Stimulated activated naive CD8-positive, alpha-beta T cell treated with anti-CD3 and anti-CD28 coated beads, Interleukin-15, Interleukin-2, amounts not matched to agents 100 ng/mL and 50 ng/mL, for 24 hours (primary cell): ENCODE measurements around the gene TSEN54.
A peak's percentile ranks its signal among the peaks of the same experiment; 100 is the strongest.
"Not testable (repeated sequence)": the region's sequence is repeated elsewhere in the genome, so short reads cannot be mapped to it uniquely, and the experiment has no call there.

Source experiments
- H3K27ac Mint-ChIP-seq: one replicate; pipeline ENCODE4 v1.8.0; 2021; ENCODE audit warnings: mild to moderate bottlenecking, mixed read lengths
- H3K27me3 Mint-ChIP-seq: one replicate; pipeline ENCODE4 v1.8.0; 2021; ENCODE audit warnings: mixed read lengths
- H3K36me3 Mint-ChIP-seq: one replicate; pipeline ENCODE4 v1.8.0; 2021; ENCODE audit warnings: low read depth, mixed read lengths
- H3K4me1 Mint-ChIP-seq: one replicate; pipeline ENCODE4 v1.8.0; 2021; ENCODE audit warnings: low read depth, mixed read lengths
- H3K4me3 Mint-ChIP-seq: one replicate; pipeline ENCODE4 v1.8.0; 2021; ENCODE audit warnings: mild to moderate bottlenecking, mixed read lengths
- H3K9me3 Mint-ChIP-seq: one replicate; pipeline ENCODE4 v1.8.0; 2021; ENCODE audit warnings: mixed read lengths

Gene TSEN54

GRCh38 chr17:75516255-75516618, at the start of gene TSEN54:
TSS of gene TSEN54 (plus strand) at chr17:75516528. CDS start at chr17:75516561, 33 bp downstream.
- Mint-ChIP-seq H3K4me1 (peaks cover 19% of the 10 kb centered on the region), H3K9me3 (no peaks in the 10 kb centered on the region), H3K36me3 (peaks cover 22% of the 10 kb centered on the region), H3K4me3 (peak within 1 kb of the TSS; percentile 90), H3K27ac (peak within 1 kb of the TSS; percentile 55), H3K27me3 (no peaks in the 10 kb centered on the region)

GRCh38 chr17:75468291-75468754, 48.0 kb upstream of the TSEN54 start:
- H3K27me3 Mint-ChIP-seq, result no peaks in the 10 kb centered on the region
- peaks cover 8% of the 10 kb centered on the region for H3K36me3 Mint-ChIP-seq
- no peak overlapping the region for H3K27ac Mint-ChIP-seq
- no peak overlapping the region for H3K4me3 Mint-ChIP-seq
- H3K9me3 Mint-ChIP-seq, result no peaks in the 10 kb centered on the region
- H3K4me1 Mint-ChIP-seq, result peaks cover 4% of the 10 kb centered on the region

GRCh38 chr17:75468779-75469373, 47.5 kb upstream of the TSEN54 start:
- H3K9me3 Mint-ChIP-seq, result no peaks in the 10 kb centered on the region
- peaks cover 3% of the 10 kb centered on the region for H3K4me1 Mint-ChIP-seq
- H3K27ac Mint-ChIP-seq, result no peak overlapping the region
- no peaks in the 10 kb centered on the region for H3K27me3 Mint-ChIP-seq
- peaks cover 8% of the 10 kb centered on the region for H3K36me3 Mint-ChIP-seq
- H3K4me3 Mint-ChIP-seq, result no peak overlapping the region

- no peak overlapping the region for H3K4me3 Mint-ChIP-seq
- peaks cover under 1% of the 10 kb centered on the region for H3K4me1 Mint-ChIP-seq
- peaks cover 8% of the 10 kb centered on the region for H3K36me3 Mint-ChIP-seq
- H3K27ac Mint-ChIP-seq, result no peak overlapping the region
- no peaks in the 10 kb centered on the region for H3K9me3 Mint-ChIP-seq
- H3K27me3 Mint-ChIP-seq, result no peaks in the 10 kb centered on the region
Measured at GRCh38 chr17:75471207-75471606, 45.1 kb upstream of the TSEN54 start.

GRCh38 chr17:75472119-75472518, 44.2 kb upstream of the TSEN54 start:
- Mint-ChIP-seq H3K9me3 (no peaks in the 10 kb centered on the region), H3K27me3 (no peaks in the 10 kb centered on the region), H3K27ac (no peak overlapping the region), H3K4me3 (no peak overlapping the region), H3K36me3 (peaks cover 8% of the 10 kb centered on the region), H3K4me1 (no peaks in the 10 kb centered on the region)

GRCh38 chr17:75473246-75473645, 43.1 kb upstream of the TSEN54 start:
- no peaks in the 10 kb centered on the region for H3K4me1 Mint-ChIP-seq

GRCh38 chr17:75474736-75475135, 41.6 kb upstream of the TSEN54 start:
- peaks cover 8% of the 10 kb centered on the region for H3K36me3 Mint-ChIP-seq
- no peaks in the 10 kb centered on the region for H3K27me3 Mint-ChIP-seq
- no peaks in the 10 kb centered on the region for H3K9me3 Mint-ChIP-seq
- H3K27ac Mint-ChIP-seq, result no peak overlapping the region
- no peak overlapping the region for H3K4me3 Mint-ChIP-seq
- H3K4me1 Mint-ChIP-seq, result no peaks in the 10 kb centered on the region

More at GRCh38 chr17:75473246-75473645, 43.1 kb upstream of the TSEN54 start:
- no peaks in the 10 kb centered on the region for H3K9me3 Mint-ChIP-seq
- peaks cover 8% of the 10 kb centered on the region for H3K36me3 Mint-ChIP-seq
- H3K4me3 Mint-ChIP-seq, result no peak overlapping the region
- H3K27me3 Mint-ChIP-seq, result no peaks in the 10 kb centered on the region
- no peak overlapping the region for H3K27ac Mint-ChIP-seq

- H3K27ac Mint-ChIP-seq, result no peak overlapping the region
- peaks cover 8% of the 10 kb centered on the region for H3K36me3 Mint-ChIP-seq
- H3K4me3 Mint-ChIP-seq, result no peak overlapping the region
- H3K4me1 Mint-ChIP-seq, result no peaks in the 10 kb centered on the region
- no peaks in the 10 kb centered on the region for H3K27me3 Mint-ChIP-seq
- H3K9me3 Mint-ChIP-seq, result no peaks in the 10 kb centered on the region
Measured at GRCh38 chr17:75475144-75475835, 41.0 kb upstream of the TSEN54 start.

- Mint-ChIP-seq H3K36me3 (peaks cover 8% of the 10 kb centered on the region), H3K4me3 (no peak overlapping the region), H3K27me3 (no peaks in the 10 kb centered on the region), H3K27ac (no peak overlapping the region), H3K9me3 (no peaks in the 10 kb centered on the region), H3K4me1 (no peaks in the 10 kb centered on the region)
Measured at GRCh38 chr17:75475851-75476250, 40.5 kb upstream of the TSEN54 start.

- Mint-ChIP-seq H3K9me3 (no peaks in the 10 kb centered on the region), H3K27me3 (no peaks in the 10 kb centered on the region), H3K36me3 (peaks cover 8% of the 10 kb centered on the region), H3K27ac (no peak overlapping the region), H3K4me1 (no peaks in the 10 kb centered on the region), H3K4me3 (no peak overlapping the region)
Measured at GRCh38 chr17:75476271-75476671, 40.1 kb upstream of the TSEN54 start.

GRCh38 chr17:75476752-75477489, 39.4 kb upstream of the TSEN54 start:
- H3K27ac Mint-ChIP-seq, result no peak overlapping the region
- no peak overlapping the region for H3K4me3 Mint-ChIP-seq
- no peaks in the 10 kb centered on the region for H3K4me1 Mint-ChIP-seq
- no peaks in the 10 kb centered on the region for H3K9me3 Mint-ChIP-seq
- H3K27me3 Mint-ChIP-seq, result no peaks in the 10 kb centered on the region
- peaks cover 8% of the 10 kb centered on the region for H3K36me3 Mint-ChIP-seq

- H3K27ac Mint-ChIP-seq, H3K27me3 Mint-ChIP-seq, H3K9me3 Mint-ChIP-seq, H3K4me3 Mint-ChIP-seq, H3K36me3 Mint-ChIP-seq, H3K4me1 Mint-ChIP-seq: not testable (repeated sequence)
Measured at GRCh38 chr17:75477490-75477862, 38.9 kb upstream of the TSEN54 start.

GRCh38 chr17:75478508-75478907, 37.8 kb upstream of the TSEN54 start:
- Mint-ChIP-seq H3K27ac (no peak overlapping the region), H3K36me3 (no peaks in the 10 kb centered on the region), H3K4me1 (no peaks in the 10 kb centered on the region), H3K4me3 (no peak overlapping the region), H3K27me3 (no peaks in the 10 kb centered on the region), H3K9me3 (no peaks in the 10 kb centered on the region)

GRCh38 chr17:75480281-75480680, 36.0 kb upstream of the TSEN54 start:
- Mint-ChIP-seq H3K27ac (no peak overlapping the region), H3K4me1 (no peaks in the 10 kb centered on the region), H3K27me3 (no peaks in the 10 kb centered on the region)

More at GRCh38 chr17:75480281-75480680, 36.0 kb upstream of the TSEN54 start:
- no peaks in the 10 kb centered on the region for H3K9me3 Mint-ChIP-seq
- H3K36me3 Mint-ChIP-seq, result no peaks in the 10 kb centered on the region
- no peak overlapping the region for H3K4me3 Mint-ChIP-seq
